Fibroblast of the aortic adventitia (primary cell): ENCODE results near the gene EXOC2. TPM values are rescaled to one million over a fixed set of nuclear protein-coding genes. Genes with fewer than 3 reads are reported as not detected.

Experiments used
- DNase-seq: peaks from one replicate; pipeline ENCODE4 v3.0.0-alpha.2; 2010; ENCODE audit warnings: low read depth
- H3K4me3 ChIP-seq: 2 replicates; pipeline ENCODE4 v1.5.1; 2011; ENCODE audit warnings: low read depth, mild to moderate bottlenecking, control low read depth, low read length, moderate library complexity
- CTCF ChIP-seq: IDR thresholded peaks from 2 replicates; pipeline ENCODE4 v1.5.1; 2011; ENCODE audit warnings: mild to moderate bottlenecking, low read length, control low read depth, inconsistent platforms; ENCODE audit not compliant: insufficient read depth
- total RNA-seq: library from RNA; depleted of rRNA; stranded (reverse); fragments of >200 nt; gene quantifications from 2 replicates; pipeline ENCODE4 v1.2.3, GENCODE V29; 2012; ENCODE audit warnings: low replicate concordance

EXOC2 gene
- total RNA-seq, 1 donor, result 27.9 TPM

- TF ChIP-seq CTCF, result no peak
- DNase-seq, result no peak
Measured at GRCh38 chr6:456887-457286, 236.1 kb downstream of the EXOC2 start.

GRCh38 chr6:456358-456867 lies 236.5 kb downstream of the EXOC2 start:
- DNase-seq, result no peak
- no peak for TF ChIP-seq CTCF
- no peak overlapping the region for H3K4me3 ChIP-seq

More at GRCh38 chr6:456887-457286, 236.1 kb downstream of the EXOC2 start:
- no peak overlapping the region for H3K4me3 ChIP-seq

- TF ChIP-seq CTCF, result no peak
- no peak for DNase-seq
- H3K4me3 ChIP-seq, result no peak overlapping the region
Measured at GRCh38 chr6:455835-456234, 237.1 kb downstream of the EXOC2 start.

- TF ChIP-seq CTCF, result no peak
- no peak for DNase-seq
- no peak overlapping the region for H3K4me3 ChIP-seq
Measured at GRCh38 chr6:455006-455585, 237.8 kb downstream of the EXOC2 start.

- H3K4me3 ChIP-seq, result no peak overlapping the region
- peak; percentile 17 for DNase-seq
- no peak for TF ChIP-seq CTCF
Measured at GRCh38 chr6:454148-454991, 238.6 kb downstream of the EXOC2 start.

GRCh38 chr6:453152-453551 lies 239.8 kb downstream of the EXOC2 start:
- H3K4me3 ChIP-seq, result no peak overlapping the region
- peak; percentile 12 for TF ChIP-seq CTCF
- peak; percentile 62 for DNase-seq
